Measurements from ENCODE around the gene SH3BGRL2.
"Not testable (repeated sequence)": the region's sequence is repeated elsewhere in the genome, so short reads cannot be mapped to it uniquely, and the experiment has no call there.

Gene SH3BGRL2

DNA sequence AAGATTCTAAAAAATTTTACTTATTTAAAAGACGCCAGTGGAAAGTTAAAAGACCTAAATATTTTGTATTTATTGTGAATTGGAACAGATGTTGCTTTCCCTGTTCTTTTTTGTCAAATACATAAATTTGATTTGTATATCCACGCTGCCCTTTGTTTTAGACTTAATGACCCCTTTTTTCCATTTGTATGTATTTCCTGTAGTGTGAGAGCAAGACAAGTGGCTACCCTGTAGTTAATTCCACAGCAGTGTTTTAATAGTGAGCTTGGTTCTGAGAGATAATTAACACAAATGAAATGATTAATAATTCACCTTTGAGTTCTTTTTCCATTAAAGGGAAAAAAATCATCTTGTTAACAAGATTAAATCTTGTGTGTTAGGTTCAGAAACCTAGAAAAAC is 16.6 kb downstream of the SH3BGRL2 start:
- no peak overlapping the region for H3K4me3 ChIP-seq (ENCODE audit: low read depth, low read length)

DNA sequence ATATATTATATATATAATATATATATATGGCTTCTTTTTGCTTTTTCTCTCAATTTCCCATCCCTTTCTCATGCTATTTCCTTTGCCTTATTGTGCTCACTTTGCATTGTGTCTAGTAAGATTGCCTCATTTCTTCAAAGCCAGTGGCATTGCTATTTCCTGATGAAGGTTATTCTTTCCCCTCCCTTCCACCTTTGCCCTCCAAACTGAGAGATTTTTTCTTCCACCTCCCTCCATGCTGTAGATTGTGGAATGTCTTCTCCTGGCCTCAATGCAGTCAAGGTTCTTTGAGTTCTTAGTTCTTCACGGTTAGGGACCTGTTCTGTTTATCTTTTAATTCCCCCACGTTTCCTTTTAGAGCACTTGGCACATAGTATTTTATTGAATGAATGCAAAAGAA is 17.2 kb downstream of the SH3BGRL2 start:
- H3K4me3 ChIP-seq (ENCODE audit: low read depth, low read length) = no peak overlapping the region

DNA sequence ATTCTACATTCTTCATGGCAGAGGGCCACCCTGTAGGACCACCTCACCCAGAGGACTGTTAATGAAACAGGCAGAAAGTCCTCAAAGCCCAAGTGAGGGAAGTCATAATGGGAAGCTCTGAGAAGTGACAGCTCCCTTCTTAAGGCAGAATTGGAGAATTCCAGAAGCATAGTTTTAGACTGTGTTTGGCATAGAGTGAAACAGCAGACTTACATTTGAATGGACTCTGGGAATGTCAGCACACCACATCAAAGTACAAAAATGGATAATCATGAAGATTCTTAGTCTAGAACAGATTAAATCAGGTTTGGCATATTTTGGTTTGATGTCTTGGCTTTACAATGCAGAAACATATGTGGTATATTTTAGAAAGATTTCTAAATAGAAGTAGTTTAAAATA is 17.9 kb downstream of the SH3BGRL2 start:
- no peak overlapping the region for H3K4me3 ChIP-seq (ENCODE audit: low read depth, low read length)

DNA sequence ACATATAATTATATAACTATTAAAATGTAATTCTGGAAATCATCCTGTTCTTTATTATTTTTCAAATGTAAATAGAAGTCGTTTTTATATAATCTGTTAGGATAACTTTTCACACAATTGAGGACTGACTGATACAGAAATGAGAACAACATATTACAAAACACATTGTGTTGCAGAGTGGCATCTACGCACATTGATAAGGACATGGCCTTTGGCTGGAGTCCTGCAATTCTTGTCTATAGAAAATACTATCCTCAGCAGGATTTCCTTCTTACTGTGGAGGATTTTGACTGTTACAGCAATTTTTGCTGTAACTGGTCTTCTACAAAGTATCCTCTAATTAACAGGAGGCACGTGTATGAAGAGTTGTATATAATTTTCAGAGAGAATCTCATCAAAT is 19.8 kb downstream of the SH3BGRL2 start:
- no peak overlapping the region for H3K4me3 ChIP-seq (ENCODE audit: low read depth, low read length)

DNA sequence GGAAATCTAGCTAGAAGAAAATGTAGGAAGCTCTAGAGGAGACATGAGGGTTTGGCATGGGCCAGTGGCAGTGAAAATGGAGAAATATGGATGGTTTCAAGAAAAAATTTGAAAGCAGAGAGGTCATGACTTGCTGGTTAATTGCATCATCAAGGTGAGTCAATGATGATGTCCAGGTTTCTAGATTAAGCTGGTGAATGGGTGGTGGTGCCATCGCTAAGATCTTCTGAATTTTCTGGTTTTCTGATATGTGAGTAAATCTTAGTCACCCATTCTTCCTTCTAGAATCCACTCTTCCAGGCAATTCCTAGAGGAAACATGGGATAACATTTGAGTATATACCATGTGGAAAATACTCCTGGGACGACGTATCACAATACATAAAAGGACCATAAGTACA is 25.0 kb downstream of the SH3BGRL2 start:
- H3K4me3 ChIP-seq (ENCODE audit: low read depth, low read length) = no peak overlapping the region

DNA sequence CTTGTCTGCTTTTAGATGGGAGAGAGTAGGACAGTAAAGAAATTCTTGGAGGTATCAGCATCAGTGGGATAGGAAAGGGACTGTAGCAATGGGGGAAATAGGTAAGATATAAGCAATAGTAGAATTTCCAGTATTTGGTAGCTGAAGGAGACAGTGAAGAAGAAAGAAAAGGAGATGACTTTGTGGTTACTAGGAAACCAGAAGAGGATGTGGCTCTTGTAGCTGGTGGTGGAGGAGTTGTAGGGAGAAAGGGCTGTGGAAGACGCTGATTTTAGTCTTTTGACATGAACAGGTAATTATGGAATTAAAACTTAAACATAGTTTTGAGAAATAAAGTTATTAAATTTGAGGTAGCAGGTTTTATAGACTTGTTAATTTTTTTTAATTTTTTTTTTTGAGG is 26.1 kb downstream of the SH3BGRL2 start:
- no peak overlapping the region for H3K4me3 ChIP-seq (ENCODE audit: low read depth, low read length)

GRCh38 chr6:79663655-79664054 is 32.5 kb downstream of the SH3BGRL2 start:
- not testable (repeated sequence) for H3K4me3 ChIP-seq (ENCODE audit: low read depth, low read length)

DNA sequence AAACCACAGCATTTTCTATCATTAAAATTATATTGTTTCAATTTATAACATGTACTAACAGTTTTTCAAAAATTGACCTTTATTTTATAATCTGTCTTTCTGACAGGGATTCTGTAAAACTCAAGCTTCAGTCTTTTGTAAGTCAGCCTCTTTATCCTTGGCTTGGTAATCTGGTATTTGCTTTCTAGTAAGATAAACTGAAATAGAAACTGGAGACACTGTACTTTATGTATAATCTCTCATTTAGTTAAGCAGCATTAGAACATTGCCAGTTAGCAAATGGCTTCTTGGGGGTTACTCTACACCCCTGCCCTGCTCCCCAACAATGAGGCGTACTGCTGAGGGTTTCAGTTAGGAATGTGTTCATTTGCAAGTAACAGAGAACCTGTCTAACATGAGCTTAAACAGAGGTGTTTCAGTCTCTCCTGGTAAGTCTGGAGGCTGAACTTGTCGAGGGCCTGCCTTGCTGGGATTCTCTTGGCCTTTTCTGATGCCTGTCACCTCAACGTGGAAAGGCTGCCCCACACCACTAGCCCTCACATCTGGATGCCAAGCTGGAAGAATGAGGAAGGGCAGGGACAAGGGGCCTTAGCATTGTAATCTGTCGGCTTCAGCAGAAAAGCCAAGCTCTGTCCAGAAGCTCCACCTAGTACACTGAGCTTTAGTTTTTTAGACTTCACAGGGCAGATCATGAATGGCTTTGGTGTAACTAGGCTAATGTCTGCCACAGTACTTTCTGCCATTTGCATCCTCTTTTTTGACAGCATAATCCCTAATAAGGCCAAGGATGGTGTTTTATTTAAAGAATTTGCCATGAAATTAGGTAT is 34.8 kb downstream of the SH3BGRL2 start:
- H3K4me3 ChIP-seq (ENCODE audit: low read depth, low read length) = no peak overlapping the region

- H3K4me3 ChIP-seq (ENCODE audit: low read depth, low read length) = no peak overlapping the region
Measured at GRCh38 chr6:79666634-79667033, 35.5 kb downstream of the SH3BGRL2 start.

- no peak overlapping the region for H3K4me3 ChIP-seq (ENCODE audit: low read depth, low read length)
Measured at GRCh38 chr6:79668381-79668780, 37.3 kb downstream of the SH3BGRL2 start.

DNA sequence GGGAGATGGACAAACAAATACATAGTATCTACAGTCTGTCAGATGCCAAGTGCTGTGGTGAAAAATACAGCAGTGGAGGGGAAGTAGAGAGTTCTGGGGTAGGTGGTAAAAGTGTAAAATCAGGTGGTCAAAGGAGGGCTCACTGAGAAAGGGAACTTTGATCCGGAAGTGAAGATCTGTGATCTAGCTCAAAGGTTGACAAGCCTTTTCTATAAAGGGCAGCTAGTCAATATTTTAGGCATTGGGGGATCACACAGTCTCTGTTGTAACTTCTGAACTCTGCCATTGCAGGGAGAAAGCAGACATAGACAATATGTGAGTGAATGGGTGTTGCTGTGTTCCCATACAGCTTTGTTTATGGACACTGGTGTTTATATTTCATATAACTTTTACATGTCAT is 38.6 kb downstream of the SH3BGRL2 start:
- H3K4me3 ChIP-seq (ENCODE audit: low read depth, low read length) = no peak overlapping the region

GRCh38 chr6:79670789-79671188 is 39.7 kb downstream of the SH3BGRL2 start:
- H3K4me3 ChIP-seq (ENCODE audit: low read depth, low read length) = no peak overlapping the region

DNA sequence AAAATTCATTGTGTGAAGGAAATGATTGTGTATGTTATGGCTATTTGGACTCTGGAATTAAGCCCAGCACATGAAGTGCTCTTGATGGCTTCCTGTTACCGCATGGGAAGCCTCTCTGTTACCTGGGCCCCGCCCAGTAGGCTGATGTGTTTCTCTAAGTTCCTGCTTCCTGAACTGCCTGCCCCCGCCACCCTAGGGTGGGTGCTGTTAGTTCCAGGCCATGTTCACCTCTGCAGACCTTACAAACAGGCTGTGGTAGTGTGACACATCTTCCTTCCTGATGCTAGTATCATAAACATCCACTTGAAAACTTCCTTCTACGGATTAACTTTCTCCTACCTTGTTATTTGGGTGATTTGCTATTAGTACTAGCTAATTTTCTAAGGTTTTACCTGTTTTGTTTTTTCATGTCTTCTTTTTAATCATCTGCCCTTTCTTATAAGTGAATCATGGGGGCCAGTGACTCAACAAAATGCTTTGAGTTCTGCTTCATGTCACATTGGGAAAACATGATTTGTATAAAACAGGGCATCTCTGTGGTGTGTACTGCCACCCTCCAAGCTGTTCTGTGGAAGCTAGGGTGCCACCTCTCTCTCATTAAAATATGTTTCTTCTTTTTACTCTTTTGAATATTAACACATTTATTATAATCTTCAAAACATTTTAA is 40.6 kb downstream of the SH3BGRL2 start:
- H3K4me3 ChIP-seq (ENCODE audit: low read depth, low read length) = no peak overlapping the region

DNA sequence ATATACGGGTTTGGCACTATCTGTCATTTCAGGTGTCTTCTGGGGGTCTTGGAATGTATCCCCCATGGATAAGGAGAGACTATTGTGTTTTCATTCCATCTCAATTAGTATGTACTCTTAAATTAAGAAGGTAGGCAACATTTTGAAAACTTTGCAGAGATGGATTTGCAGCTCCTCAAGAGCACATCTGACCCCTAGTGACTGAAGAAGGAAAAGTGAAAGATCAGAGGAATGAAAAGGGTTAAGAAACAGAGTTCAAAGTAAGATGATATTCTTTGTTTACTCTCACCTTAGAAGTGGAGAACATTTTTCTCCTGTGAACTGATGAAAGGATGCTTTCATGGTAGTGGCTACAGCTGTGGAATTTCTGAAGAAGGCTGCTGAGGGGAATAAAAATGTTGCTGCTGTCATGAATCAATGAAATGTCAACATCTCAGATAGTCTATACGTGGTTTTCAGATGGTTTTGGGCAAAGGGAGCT is 41.5 kb downstream of the SH3BGRL2 start:
- no peak overlapping the region for H3K4me3 ChIP-seq (ENCODE audit: low read depth, low read length)

- H3K4me3 ChIP-seq (ENCODE audit: low read depth, low read length) = no peak overlapping the region
Measured at GRCh38 chr6:79673947-79674346, 42.8 kb downstream of the SH3BGRL2 start.

DNA sequence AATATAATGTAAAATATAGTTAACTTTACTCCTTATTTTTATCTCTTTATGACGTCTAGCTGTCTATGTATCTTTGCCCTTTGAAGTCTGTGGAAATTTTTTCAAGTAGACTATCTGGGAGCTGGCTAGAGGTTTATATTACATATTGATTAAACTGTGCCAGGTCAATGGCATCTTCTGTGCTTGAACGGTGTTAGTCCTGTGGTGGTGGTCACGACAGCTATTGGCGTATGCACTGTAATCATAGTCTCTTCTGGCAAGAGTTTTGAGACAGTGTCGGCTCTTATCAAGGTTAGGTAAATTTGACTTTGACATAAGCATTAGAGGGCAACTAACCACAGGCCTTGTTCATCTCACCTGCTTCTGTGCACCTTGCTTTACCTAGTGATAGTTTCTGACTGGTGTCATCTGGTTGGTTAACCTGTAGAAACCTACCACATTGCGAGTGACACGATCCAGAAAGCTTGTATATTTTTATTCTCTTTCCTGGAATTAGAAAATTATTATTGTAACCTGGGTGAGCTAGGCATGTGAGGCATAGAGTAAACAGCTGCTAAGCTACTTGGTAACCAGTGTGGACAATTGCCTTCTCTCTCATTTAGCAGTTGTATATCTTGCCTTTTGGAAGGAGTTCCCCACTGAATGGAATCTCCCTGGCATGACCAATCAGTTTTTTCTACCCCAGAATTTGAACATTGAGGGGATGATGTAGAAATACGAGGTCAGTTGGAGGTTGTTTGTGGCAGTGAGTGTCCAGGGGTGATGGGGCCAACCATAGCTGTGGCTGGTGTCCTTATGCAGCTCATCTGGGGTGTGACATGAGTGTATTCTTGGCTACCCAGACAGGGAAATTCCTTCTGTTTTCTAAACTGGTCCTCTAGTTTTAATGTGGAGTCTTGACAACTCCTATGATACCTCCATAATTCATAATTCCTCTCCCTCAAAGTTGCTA is 45.9 kb downstream of the SH3BGRL2 start:
- H3K4me3 ChIP-seq (ENCODE audit: low read depth, low read length) = no peak overlapping the region

GRCh38 chr6:79682682-79683081 is 51.6 kb downstream of the SH3BGRL2 start:
- not testable (repeated sequence) for H3K4me3 ChIP-seq (ENCODE audit: low read depth, low read length)

- no peak overlapping the region for H3K4me3 ChIP-seq (ENCODE audit: low read depth, low read length)
Measured at GRCh38 chr6:79684876-79685275, 53.7 kb downstream of the SH3BGRL2 start.

- no peak overlapping the region for H3K4me3 ChIP-seq (ENCODE audit: low read depth, low read length)
Measured at GRCh38 chr6:79686707-79687309, 55.7 kb downstream of the SH3BGRL2 start.

DNA sequence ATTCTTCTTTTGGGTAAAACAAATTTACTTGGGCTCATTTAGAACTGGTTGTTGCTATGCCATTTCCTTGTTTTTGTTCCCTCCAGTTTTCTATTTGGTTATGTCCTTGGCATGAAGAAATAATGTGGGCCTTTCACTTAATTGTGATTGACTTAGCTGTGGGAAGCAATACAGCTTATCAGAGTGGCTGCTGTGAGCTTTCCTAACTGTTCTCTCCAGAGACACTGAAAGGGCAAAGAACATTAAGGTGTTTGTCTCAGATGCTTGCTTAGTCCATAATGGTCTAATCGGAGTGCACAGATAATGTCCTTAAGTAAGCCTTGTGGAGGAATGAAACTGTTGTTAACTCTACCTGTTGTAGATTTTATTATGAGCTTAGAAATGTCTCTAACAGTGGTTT is 56.6 kb downstream of the SH3BGRL2 start:
- no peak overlapping the region for H3K4me3 ChIP-seq (ENCODE audit: low read depth, low read length)

GRCh38 chr6:79694156-79694555 is 63.0 kb downstream of the SH3BGRL2 start:
- H3K4me3 ChIP-seq (ENCODE audit: low read depth, low read length) = no peak overlapping the region
